GM19468 (cell line): ENCODE measurements around the gene FBXL17.
A peak's percentile ranks its signal among the peaks of the same experiment; 100 is the strongest.

Experiments used
- ATAC-seq: cut with Tn5 transposase; IDR thresholded peaks from one replicate; pipeline ENCODE4 v1.9.1; 2021; ENCODE audit warnings: mild to moderate bottlenecking, moderate library complexity, moderate number of reproducible peaks; ENCODE audit not compliant: unreplicated experiment; ENCODE audit errors: extremely low read depth

FBXL17 gene

GRCh38 chr5:108059334-108059733 lies 322.6 kb downstream of the FBXL17 start:
- no peak for ATAC-seq

- no peak for ATAC-seq
Measured at GRCh38 chr5:108054349-108054748, 327.5 kb downstream of the FBXL17 start.

DNA sequence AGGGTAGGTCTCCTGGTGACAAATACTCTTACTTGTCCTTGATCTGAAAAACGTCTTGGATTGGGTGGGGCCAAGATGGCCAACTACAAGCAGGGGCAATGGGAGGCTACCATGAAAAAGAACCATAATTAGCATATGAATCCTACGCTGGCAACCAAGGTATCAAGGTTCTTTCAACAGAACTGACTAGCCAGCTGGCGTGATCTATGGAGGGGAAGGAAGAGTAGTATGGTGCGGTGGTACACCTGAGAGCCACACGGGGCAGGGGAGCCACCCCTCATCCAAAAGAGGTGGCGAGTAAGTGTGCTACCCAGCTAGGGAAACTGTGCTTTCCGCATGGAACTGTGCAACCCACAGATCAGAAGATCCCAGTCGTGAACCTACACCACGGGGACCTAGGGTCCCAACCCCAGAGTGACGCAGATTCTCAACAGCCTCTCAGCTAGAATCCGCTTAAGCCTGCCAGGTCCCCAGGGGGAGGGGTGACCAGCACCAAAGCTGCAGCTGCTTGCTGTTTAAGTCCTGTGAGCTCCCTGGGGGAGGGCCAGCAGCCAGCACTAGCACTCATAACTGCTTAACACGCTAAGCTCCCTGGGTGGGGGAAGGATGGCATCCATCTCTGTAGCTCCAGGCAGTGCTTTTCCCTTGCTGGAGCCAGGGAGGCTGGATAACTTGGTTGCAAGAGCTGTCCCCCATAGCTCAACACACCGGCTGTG lies 334.8 kb downstream of the FBXL17 start:
- ATAC-seq = no peak

GRCh38 chr5:108036482-108036881 lies 345.4 kb downstream of the FBXL17 start:
- no peak for ATAC-seq

GRCh38 chr5:108028883-108029282 lies 353.0 kb downstream of the FBXL17 start:
- ATAC-seq = no peak

DNA sequence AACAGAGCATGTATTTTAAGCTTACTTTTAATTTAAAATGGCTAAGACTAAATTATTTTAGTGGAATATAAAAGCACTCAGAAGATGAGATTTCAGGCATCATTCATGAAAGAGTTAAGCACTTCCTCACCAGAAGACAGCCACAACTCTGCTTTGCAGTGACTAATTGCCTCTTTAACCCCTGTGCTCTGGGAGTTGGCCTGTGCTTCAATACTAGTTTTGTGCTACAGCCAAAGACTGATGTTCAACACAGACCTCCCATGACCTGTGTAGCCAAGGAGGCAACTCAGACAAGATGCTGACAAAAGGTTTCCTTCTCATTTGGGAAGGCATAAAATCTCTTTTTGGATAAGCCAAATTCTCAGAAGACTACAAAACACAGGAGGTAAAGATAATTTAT lies 353.5 kb downstream of the FBXL17 start:
- no peak for ATAC-seq

GRCh38 chr5:108025957-108026356 lies 355.9 kb downstream of the FBXL17 start:
- no peak for ATAC-seq

- no peak for ATAC-seq
Measured at GRCh38 chr5:108024986-108025385, 356.9 kb downstream of the FBXL17 start.

DNA sequence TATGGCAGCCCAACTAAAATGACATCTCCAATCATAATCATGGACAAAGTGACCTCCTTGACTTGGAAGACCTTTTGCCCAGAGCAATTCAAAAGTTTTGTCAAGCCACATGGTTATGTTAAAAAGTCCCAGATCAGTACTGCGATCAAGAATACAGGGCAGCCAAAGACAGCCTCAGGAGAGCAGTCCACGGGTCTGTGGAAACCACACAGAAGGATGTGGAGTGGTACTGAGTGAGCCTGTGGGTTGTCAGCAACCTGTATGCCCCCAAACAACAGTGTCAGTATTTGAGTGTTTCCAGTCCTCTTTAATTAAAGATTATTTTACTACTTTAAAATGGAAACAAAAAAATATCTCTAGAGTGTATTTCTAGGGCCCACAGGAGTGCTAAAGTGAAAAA lies 365.8 kb downstream of the FBXL17 start:
- no peak for ATAC-seq

- no peak for ATAC-seq
Measured at GRCh38 chr5:108006791-108007190, 375.1 kb downstream of the FBXL17 start.

- peak; percentile 84 for ATAC-seq
Measured at GRCh38 chr5:108003178-108003577, 378.7 kb downstream of the FBXL17 start.

GRCh38 chr5:108001222-108001621 lies 380.7 kb downstream of the FBXL17 start:
- no peak for ATAC-seq

GRCh38 chr5:107997338-107997980 lies 384.4 kb downstream of the FBXL17 start:
- no peak for ATAC-seq

- no peak for ATAC-seq
Measured at GRCh38 chr5:107993341-107993740, 388.6 kb downstream of the FBXL17 start.

DNA sequence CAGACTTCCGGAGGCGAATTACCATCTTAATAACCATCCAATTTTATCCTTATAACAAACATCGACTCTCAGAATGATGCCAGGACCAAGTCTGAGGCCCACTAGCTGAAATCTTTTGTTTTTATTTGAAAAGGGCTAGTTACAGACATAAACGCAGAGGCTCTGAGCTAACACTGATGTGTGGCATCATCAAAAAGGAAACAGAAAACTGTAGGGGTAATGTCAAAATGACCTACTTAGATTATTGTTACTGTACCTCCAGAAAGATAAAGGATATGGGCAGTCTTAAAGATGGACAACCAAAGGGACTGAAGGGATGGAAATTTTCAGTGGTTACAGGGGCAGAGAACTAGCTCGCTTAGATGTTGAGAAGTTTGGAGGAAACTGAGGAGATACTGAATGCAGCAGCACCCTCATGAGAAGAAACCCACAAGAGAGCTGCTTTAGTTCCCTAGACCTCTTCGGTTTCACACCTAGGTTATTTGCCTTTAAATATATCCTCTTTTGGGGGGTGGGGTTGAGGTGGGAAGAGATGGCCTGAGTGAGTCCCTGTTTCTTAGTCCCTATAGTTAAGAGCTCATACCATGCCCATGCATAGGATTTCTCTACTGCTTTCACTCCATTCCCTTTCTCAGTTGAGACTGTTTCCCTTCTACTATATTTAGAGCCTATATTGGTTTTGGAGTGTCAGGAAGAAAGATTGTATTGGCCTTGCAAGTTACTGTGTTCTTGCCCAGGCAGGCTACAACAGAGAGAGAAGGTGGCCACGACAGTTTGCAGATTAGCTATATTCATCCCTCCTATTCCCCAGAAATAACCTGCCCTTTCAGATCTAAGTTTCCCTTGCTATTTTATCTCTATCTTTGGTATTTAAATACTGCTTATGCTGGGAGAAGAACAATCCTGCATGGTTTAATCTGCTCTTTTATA lies 390.8 kb downstream of the FBXL17 start:
- peak; percentile 71 for ATAC-seq

- no peak for ATAC-seq
Measured at GRCh38 chr5:107985144-107985543, 396.8 kb downstream of the FBXL17 start.

DNA sequence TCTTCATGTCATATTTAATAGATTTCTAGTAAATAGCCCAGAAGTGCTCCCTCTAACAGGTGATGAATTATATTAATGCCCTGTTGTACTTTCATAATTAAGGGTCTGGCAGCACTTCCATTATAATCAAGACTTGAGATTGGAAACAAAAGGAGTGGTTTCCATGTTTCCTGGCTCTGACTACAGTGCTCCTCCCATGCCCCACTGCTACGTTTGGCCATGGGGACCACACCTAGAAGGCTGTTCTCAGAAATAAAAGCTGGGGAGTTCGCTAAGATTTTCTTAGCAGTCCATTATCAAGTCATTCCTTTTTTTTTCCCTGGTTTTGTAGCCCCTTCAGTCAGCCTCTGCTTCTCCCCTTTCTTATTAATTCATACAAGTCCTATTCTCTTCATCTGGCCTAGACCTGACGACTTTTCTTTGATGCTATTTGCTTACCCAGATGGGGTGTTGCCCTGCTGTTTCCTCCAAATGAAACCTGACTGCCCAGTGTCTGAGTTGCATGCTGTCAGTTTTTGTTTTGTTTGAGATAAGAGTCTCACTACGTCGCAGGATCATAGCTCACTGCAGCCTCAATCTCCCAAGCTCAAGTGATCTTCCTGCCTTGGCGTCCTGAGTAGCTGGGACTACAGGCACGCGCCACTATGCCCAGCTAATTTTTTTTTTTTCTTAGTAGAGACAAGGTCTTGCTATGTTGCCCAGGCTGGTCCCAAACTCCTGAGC lies 399.0 kb downstream of the FBXL17 start:
- ATAC-seq = no peak

GRCh38 chr5:107980923-107981692 lies 400.8 kb downstream of the FBXL17 start:
- no peak for ATAC-seq

GRCh38 chr5:107979900-107980299 lies 402.0 kb downstream of the FBXL17 start:
- ATAC-seq = no peak

GRCh38 chr5:107979291-107979690 lies 402.6 kb downstream of the FBXL17 start:
- no peak for ATAC-seq
